ENCODE results near the gene ADGRA1.
A peak's percentile ranks its signal among the peaks of the same experiment; 100 is the strongest.

Gene ADGRA1

DNA sequence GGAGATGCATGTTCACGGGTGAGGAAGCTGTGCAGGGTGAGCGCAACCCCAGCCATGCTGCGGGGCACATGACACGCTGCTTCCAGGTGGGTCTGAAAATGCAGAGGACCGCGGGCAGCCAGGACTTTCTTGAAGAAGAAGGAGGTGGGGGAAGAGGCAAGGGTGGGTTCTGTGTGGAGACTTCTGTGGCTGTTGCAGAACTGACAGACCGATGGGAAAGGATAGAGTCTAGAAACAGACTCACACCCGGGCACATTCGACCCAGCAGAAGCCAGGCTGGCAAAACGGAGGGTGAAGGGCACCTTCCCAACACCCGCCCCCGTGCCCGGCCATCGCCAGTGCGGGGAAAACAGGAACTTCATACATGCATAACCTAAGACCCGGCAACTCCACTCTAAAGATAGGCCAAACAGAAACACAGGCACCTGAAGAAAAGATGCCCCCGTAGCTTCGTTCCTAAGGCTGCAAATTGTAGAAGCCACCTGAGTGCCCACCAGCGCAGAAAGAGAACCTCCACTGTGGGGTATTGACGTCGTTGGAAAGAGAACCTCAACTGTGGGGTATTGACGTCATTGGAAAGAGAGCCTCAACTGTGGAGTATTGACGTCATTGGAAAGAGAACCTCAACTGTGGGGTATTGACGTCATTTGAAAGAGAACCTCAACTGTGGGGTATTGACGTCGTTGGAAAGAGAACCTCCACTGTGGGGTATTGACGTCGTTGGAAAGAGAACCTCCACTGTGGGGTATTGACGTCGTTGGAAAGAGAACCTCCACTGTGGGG, 67.5 kb downstream of the ADGRA1 start:
- no peak for DNase-seq

DNA sequence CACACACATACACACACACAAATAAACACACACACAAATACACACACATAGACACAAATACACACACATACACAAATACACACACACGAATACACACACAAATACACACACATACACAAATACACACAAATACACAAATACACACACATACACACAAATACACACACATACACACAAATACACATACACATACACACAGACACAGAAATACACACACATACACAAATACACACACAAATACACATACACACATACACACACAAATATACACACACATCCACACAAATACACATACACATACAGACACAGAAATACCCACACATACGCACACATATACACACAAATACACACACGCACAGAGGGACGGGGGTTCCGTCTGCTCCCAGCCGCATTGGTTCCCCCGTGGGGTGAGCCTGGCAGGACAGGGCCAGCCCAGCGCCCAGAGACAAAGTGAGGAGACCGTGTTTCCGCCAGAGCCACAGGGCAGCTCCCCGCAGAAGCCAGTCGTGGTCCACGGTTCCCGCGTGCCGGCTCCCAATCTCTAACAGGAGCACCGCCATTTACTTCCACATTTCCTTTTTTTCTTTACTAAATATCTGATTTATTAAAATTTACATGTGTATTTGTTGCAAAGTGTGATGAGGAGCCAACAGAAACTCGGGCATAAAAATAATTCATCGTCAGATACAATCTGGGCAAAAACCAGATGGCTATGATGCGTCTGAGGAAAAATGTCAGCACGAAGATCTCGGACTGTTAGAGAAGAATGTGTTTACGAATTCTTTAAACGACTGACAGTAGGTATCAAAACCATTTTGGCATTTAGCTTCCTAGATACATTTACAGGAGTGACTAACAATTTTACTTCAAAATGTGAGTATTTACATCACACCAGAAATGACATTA, 69.2 kb downstream of the ADGRA1 start:
- DNase-seq = no peak

DNA sequence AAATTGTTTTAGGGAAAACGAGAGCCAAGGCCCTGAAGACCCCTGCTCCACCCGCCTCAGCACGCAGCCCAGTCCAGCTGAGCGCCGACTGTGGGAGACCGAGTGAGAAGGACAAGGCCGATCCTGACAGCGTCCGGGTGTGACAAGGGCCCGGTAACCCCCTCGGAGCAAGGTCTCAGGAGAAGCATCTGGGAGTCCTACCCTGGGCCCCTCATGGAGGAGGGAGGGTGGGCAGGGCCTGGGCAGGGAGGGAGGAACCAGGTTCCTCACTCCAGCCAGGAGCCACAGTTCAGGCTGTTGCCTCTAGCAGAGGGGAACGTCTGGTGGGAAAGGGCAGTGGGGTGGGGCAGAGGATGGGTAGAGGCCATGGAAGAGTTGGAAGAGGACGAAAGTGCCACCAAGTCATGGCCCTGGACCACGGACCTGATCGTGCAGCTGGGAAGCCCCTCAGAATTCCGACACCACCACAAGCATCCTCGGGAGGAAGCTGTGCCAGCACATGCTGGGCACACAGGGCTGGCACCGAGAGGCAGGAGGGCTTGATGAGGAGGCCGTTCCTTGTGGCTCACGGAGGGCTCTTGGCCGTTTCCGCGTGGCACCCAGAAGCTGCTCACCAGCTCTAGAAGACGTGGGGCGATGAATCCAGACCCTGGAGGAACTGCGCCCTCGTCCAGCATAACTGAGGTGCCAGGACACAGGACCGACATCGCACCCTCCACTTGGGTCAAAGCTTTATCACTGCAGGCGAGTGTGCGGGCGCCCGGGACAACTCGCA, 70.1 kb downstream of the ADGRA1 start:
- no peak for DNase-seq

DNA sequence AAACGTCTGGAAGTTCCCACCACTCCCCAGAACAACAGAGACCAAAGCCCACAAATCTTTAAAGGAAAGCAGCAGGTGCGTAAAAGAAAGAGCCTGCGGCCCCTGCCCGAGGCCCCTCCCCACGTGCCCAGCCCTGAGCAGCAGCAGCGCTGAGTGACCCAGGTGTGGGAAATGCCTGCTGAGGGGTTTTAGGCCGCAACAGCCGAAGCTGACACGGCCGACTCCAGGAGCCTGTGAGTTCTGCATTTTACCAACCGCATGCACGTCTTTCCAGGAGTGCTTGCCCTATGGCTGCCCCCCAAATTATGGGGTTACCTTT, 70.7 kb downstream of the ADGRA1 start:
- DNase-seq = no peak

DNA sequence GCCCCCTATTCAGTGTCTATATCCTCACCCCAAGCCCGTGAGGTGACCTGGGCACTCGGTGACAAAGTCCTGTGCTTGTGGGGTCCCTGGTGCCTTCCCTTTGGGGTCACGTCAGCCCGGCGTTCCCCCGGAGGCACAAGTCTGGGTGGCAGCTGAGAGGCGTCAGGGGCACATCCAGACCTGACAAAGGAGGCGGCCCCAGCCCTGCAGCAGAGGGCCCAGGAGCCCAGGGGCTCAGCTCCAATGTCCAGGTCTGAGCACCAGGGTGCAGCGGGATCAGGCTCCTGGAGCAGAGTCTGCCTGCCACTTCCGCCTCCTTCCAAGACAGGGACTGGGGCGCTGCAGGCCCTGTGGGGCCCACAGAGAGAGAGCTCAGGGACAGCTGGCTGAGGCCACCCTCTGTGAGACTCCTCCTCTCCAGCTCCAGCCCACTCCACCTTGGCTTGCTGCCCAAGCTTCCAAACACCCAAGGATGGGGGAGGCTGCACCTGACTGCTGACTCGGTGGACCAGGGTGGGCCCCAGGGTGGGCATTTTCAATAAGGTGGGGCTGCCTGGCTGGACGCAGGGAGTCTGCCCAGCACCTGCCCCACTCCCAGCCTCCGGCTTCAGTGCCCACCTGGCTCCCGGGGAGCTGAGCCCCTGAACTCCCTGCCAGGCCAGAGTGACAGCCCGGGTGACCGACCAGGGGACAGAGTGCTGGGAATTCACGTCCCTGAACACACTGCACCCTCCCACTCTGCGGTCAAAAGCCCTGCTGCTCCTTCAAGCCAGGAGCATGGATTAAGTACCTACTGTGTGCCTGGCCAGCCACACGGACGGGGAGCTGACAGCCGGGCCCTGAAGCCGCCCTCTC, 71.3 kb downstream of the ADGRA1 start:
- DNase-seq = no peak

DNA sequence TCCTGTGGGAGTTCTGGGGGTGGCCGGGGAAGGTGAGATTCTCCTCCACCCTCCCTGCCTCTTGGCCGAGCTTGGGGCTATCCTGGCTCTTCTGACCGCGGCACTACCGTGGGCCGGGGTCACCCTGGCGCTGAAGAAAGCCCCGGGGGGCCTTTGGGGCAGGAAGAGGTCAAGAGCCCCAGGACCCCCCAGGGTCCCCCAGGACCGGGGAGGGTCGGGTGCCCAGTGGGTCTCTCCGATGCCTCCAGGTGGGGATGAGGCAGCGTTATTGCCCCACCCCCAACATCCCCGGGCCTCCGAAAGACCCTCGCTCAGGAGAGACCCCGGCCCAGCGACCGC, 71.9 kb downstream of the ADGRA1 start:
- DNase-seq = no peak

DNA sequence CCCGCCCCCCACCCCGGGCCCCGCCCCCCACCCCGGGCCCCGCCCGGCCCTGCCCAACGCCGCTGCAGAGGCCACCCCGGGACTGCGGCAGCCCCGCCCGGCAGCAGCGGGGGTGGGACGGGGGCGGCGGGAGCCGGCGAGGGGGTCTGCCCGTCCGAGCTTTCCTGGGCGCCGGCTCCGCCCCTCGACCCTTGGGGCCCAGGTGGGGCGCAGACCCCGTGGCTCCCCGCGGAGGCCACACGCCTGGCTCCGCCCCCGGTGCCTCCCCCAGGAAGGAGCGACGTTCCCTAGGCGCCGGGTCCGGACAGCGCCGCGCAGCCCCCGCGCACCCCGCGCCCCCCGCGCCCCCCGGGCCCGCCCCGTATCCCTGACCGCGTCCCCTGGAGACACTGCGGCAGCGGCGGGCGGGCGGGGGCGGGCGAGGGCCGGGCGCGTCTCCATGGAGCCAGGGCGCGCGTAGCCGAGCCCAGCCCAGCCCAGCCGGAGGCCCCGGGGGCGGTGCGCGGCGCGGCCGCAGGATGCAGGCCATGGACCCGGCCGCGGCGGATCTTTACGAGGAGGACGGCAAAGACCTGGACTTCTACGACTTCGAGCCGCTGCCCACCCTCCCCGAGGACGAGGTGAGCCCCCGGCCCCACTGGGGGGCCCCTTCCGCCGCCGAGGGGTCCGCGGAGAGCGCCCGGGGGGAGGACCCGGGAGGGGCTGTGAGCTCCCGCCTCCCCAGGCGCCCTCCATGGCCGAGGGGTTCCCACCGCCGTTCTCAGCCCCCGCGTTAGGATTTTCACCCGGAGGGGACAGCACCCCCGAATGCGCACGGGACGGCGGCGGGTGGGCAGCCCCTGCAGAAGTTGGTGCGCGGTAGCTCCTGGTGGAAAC, 72.5 kb downstream of the ADGRA1 start, which contains the start of gene KNDC1:
KNDC1 (plus strand) TSS at position 270 of the 876 bp plus-strand sequence; CDS start at position 519, 249 bp downstream.
- peak; percentile 19 for DNase-seq

DNA sequence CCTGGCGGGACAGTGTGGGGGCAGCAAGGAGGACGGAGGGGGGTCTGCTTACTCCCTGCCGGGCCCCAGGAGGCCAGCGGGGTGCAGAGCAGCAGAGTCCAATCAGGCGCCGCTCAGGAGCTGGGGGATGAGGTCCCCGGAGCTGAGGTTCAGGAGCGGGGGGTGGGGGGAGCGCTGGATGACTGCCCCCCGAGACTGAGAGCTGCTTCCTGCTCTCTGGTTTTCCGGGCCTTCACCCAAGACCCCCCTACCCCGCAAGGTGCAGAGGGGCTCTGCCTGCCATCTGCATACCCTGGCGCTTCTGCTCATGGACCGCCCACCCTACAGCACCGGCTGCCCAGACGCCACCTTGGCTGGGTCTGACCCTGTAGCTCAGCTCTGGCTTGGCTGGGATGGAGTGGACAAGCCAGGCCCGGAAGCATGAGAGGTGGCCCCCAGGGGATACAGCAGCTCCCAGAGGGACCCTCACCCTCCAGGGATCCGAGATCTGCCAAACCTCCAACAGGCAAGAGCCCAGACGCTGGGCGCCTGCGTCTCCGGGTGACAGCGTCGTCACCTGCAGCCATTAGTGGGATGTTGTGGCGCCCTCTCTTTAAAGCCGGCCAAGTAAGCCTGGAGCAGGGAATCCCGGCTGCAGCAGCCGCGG, 73.2 kb downstream of the ADGRA1 start:
- no peak for DNase-seq

- no peak for DNase-seq
Measured at GRCh38 chr10:133161486-133162109, 73.9 kb downstream of the ADGRA1 start.

DNA sequence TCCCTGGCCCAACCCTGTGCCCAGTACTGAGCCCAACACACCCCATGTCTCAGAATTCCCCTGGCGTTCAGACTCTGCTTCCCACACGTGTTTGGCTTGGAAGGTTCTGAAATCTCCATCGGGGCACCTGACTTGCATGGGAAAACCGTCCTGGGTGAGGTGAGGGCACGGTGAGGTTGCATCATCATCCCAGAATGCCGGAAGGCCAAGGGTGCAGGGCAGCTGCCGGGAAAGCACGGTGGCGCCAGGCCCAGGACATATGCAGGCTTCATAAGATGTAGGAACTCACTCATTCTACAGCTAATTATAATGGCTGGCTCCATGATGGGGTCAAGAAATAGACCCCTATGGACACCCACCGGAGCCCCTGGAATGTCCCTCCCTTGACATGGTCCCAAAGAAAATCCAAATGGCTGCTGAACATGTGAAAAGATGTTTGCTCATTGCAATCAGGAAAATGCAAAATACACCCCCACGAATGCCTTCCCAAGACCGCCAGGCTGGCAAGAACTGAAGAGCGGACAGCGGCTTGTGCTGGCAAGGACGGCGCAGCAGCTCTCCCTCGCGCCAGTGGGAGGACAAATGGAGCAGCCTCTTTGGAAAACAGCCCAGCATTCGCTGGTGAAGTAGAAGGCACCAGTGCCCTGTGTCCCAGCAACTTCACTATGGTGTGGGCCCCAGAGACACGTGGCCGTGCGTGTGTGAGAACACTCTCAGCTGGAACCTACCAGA, 74.6 kb downstream of the ADGRA1 start:
- no peak for DNase-seq

DNA sequence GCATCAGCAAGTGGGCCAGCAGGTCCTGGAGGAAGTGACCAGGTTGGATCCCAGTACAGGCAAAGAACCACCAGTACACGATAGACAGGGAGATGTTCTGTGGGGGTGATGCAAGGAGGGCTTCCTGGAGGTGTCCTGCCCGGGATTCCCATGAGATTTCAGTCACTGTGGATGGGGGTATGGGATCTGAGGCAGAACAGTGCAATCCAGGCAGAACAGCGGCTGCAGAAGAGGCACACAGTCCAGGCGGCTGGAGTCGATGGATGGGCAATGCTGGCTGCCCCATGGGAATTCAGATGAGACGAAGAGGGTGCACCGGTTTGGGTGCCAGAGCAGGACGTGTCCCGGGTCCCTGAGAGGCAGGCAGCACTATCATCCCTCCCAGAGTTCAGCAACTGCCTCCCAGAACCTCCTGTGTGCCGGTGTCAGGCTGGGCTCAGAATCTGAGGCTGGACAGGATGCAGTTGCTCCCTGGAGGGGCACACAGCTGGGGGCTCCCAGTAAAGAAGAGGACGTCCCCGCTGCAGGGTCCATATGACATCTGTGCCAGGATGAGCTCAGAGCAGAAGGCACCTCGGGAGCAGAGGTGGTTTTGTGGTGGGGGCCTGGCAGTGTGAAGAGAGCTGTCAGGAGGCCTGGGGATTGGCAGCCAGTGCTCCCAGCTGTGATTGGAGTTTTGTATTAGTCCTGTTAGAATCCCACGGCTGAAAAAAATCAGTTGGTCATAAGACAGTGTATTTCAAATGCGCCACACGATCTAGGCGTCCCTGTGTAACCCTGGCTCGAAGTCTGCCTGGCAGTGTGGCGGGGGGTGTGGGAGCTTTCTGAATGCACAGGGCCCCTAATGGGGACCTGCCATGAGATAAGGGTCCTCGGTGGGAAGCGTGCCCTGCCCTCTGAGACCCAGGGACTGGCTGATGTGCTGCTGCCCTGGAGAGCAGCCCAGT, 75.5 kb downstream of the ADGRA1 start:
- no peak for DNase-seq

- no peak for DNase-seq
Measured at GRCh38 chr10:133163889-133164815, 76.4 kb downstream of the ADGRA1 start.

DNA sequence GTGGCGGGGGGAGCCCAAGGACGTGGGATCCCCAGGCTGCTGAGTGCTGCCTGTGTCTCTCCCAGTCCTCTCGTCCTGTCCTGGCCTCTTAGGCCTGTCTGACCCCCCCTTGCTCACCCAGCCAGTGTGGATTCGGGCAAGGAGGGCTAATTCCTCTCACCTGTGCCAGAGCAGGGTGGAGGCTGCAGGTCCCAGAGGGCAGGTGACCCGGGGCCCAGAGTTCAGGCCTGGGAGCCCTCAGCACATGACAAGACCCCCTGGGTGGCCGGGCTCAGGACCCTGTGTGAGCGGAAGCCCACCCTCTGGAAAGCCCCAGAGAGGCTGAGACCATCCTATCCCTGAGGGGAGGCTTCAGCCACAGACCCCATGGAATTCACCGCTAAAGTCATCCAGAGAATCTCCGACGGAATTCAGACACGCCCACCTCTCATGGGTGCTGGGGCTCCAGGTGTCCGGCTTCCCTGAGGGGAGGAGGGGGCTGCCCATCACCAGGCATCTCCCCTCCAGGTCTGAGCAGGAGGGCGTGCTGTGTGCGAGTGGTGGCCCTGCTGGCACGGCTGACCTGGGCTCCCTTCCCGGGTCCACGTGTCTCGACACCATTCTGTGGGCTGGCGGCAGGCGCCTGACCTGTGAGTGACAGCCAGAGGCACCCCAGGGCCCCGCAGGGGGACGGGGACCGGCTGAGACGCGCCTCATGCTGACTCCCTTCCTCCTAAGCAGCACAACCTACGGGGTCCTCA, 77.3 kb downstream of the ADGRA1 start:
- DNase-seq = no peak

GRCh38 chr10:133165556-133166503, 78.1 kb downstream of the ADGRA1 start:
- no peak for DNase-seq

GRCh38 chr10:133166504-133166827, 78.7 kb downstream of the ADGRA1 start:
- no peak for DNase-seq

Data from suppressor macrophage treated with lipopolysaccharide for 4 hours (primary cell).